GM12878 (cell line): ENCODE data around the gene IP6K3. TPM values are rescaled to one million over a fixed set of nuclear protein-coding genes. Genes with fewer than 3 reads are reported as not detected.

Experiments
- ATAC-seq: fragments of 200-7000 bp; cut with Tn5 transposase; 3 replicates; pipeline ENCODE4 v1.9.1; 2020; ENCODE audit warnings: mild to moderate bottlenecking, moderate library complexity
- BruUV-seq: library from RNA; stranded (reverse); fragments of 400-500 nt; replicated peaks from 2 replicates; lab custom pipeline; 2021; lab: Mats Ljungman, UMichigan
- CTCF ChIA-PET: fragments of 300-600 bp; sonication (Branson Sonifier 250); formaldehyde crosslinking; extraction: SDS; loops from one replicate; lab custom pipeline; 2021; ENCODE audit warnings: inconsistent platforms; lab: Yijun Ruan, JAX
- POLR2A ChIA-PET: fragments of 350-600 bp; formaldehyde crosslinking; extraction: SDS; loops from one replicate; lab custom pipeline; 2021; ENCODE audit warnings: inconsistent platforms; lab: Charles Lee
- RAD21 ChIA-PET: fragments of 300-600 bp; sonication (Branson Sonifier 250); formaldehyde crosslinking; loops from one replicate; lab custom pipeline; 2023; ENCODE audit warnings: antibody characterized with exemption; ENCODE audit not compliant: unreplicated experiment; lab: Charles Lee
- SMC1A ChIA-PET: fragments of 300-600 bp; sonication (Branson Sonifier 250); formaldehyde crosslinking; loops from one replicate; lab custom pipeline; 2023; ENCODE audit not compliant: unreplicated experiment, uncharacterized antibody; lab: Charles Lee
- DNase-seq: peaks from one replicate; pipeline ENCODE4 v3.0.0-alpha.2; 2011; ENCODE audit warnings: low read depth, low spot score
- FAIRE-seq: peaks from 3 replicates; lab custom pipeline; 2011; peaks lifted over from hg19 to GRCh38; lab: Jason Lieb, UNC
- H2AFZ ChIP-seq: 2 replicates; pipeline ENCODE4 v1.6.0; 2011; ENCODE audit warnings: low read depth, low read length, control low read depth; ENCODE audit not compliant: control insufficient read depth
- H3K27ac ChIP-seq: 2 replicates; pipeline ENCODE4 v1.5.1; 2011; ENCODE audit warnings: control low read depth; ENCODE audit not compliant: control insufficient read depth, insufficient read depth
- H3K27me3 ChIP-seq, 2 experiments: replicated peaks in 1 of 2; 2 replicates each; pipeline versions ENCODE4 v1.6.0 to v1.6.1; 2011; ENCODE audit warnings: low read length in 1 of 2; ENCODE audit not compliant: control insufficient read depth in 2 of 2, insufficient read depth in 2 of 2
- H3K36me3 ChIP-seq, 2 experiments: 2 replicates each; pipeline ENCODE4 v1.5.1; 2011; ENCODE audit warnings: low read length in 1 of 2; ENCODE audit not compliant: control insufficient read depth in 2 of 2, insufficient read depth in 2 of 2
- H3K4me1 ChIP-seq: 2 replicates; pipeline ENCODE4 v1.6.1; 2011; ENCODE audit warnings: mild to moderate bottlenecking, low read length, moderate library complexity, mixed read lengths; ENCODE audit not compliant: control insufficient read depth, insufficient read depth
- H3K4me2 ChIP-seq: 2 replicates; pipeline ENCODE4 v1.6.0; 2011; ENCODE audit warnings: control low read depth; ENCODE audit not compliant: control insufficient read depth, insufficient read depth
- H3K4me3 ChIP-seq: fragments of 200-600 bp; sonication (generic); 2 replicates; pipeline ENCODE4 v1.5.1; 2016
- H3K79me2 ChIP-seq: 2 replicates; pipeline ENCODE4 v1.6.0; 2011; ENCODE audit warnings: low read length; ENCODE audit not compliant: control insufficient read depth, insufficient read depth
- H3K9ac ChIP-seq: 2 replicates; pipeline ENCODE4 v1.8.0; 2011; ENCODE audit warnings: low read length, control low read depth, mixed read lengths; ENCODE audit not compliant: control insufficient read depth, insufficient read depth
- H3K9me3 ChIP-seq: replicated peaks from 3 replicates; pipeline ENCODE4 v1.5.1; 2011; ENCODE audit warnings: mild to moderate bottlenecking, low read length; ENCODE audit not compliant: control insufficient read depth, insufficient read depth
- H4K20me1 ChIP-seq: 2 replicates; pipeline ENCODE4 v1.6.0; 2011; ENCODE audit not compliant: control insufficient read depth, insufficient read depth
- CBX3 ChIP-seq: fragments of 200-600 bp; sonication (generic); IDR thresholded peaks from 2 replicates; pipeline ENCODE4 v1.6.1; 2016; ENCODE audit warnings: low read depth, borderline replicate concordance
- CHD4 ChIP-seq: fragments of 200-600 bp; sonication (generic); IDR thresholded peaks from 2 replicates; pipeline ENCODE4 v1.6.1; 2016; ENCODE audit warnings: mild to moderate bottlenecking
- ESRRA ChIP-seq: IDR thresholded peaks from 2 replicates; pipeline ENCODE4 v1.6.1; 2012; ENCODE audit warnings: mild to moderate bottlenecking, low read length, improper control_type of control experiment
- JUNB ChIP-seq: IDR thresholded peaks from 2 replicates; pipeline ENCODE4 v1.6.1; 2016; ENCODE audit warnings: antibody characterized with exemption, mild to moderate bottlenecking
- JUND ChIP-seq: IDR thresholded peaks from 2 replicates; pipeline ENCODE4 v1.6.1; 2012; ENCODE audit warnings: low read depth, mild to moderate bottlenecking, low read length, improper control_type of control experiment, moderate library complexity
- RUNX3 ChIP-seq: IDR thresholded peaks from 2 replicates; pipeline ENCODE4 v1.6.1; 2012; ENCODE audit warnings: low read length, inconsistent platforms
- WGBS: methylation state at CpG from one replicate; pipeline ENCODE4 v1.1.6; 2016; ENCODE audit warnings: low lambda C conversion rate; ENCODE audit not compliant: insufficient replicate concordance, insufficient coverage; ENCODE audit errors: missing lambda C conversion rate; 5-methylcytosine and 5-hydroxymethylcytosine counted together
- in situ Hi-C: fragments of 300-500 bp; cut with MboI; formaldehyde crosslinking; loops from 9 replicates; pipeline ENCODE4 v1.14.3; 2018; ENCODE audit warnings: mixed read lengths
- intact Hi-C: fragments of 100-400 bp; cut with micrococcal nuclease; formaldehyde crosslinking; loops from one replicate; pipeline ENCODE4 v1.14.2; 2022; ENCODE audit not compliant: unreplicated experiment
- polyA plus RNA-seq, 11 experiments: library from polyadenylated mRNA; depleted of rRNA in 4 of 11; unstranded in 6 of 11; stranded (reverse) in 5 of 11; fragments of >200 nt; fragmentation: Nextera tagmentation in 4 of 11; fragmentation: Illumina TruSeq in 1 of 11; extraction: Ambion mirVana in 4 of 11; extraction: Trizol in 1 of 11; gene quantifications; 1 replicate in 1 of 11; 2 replicates in 10 of 11; pipeline versions ENCODE4 v1.2.1 to v1.2.3, GENCODE V29; 2011 to 2016; ENCODE audit warnings: inconsistent platforms in 2 of 11, missing spikeins in 2 of 11, low read depth in 1 of 11
- total RNA-seq, 4 experiments: library from RNA; depleted of rRNA in 3 of 4; stranded (reverse); fragments of >200 nt in 3 of 4; fragmentation: Illumina TruSeq in 1 of 4; extraction: Trizol in 1 of 4; gene quantifications; 2 replicates each; pipeline versions ENCODE4 v1.2.1 to v1.2.3, GENCODE V29; 2013 to 2021

The IP6K3 gene
- total and polyA plus RNA-seq, 10 of the 15 experiments (the other 5 are each of a cell fraction or from before 2014, with no cell fraction given), result 0.02 to 0.15 (median 0.09) TPM; not detected in 7

DNA sequence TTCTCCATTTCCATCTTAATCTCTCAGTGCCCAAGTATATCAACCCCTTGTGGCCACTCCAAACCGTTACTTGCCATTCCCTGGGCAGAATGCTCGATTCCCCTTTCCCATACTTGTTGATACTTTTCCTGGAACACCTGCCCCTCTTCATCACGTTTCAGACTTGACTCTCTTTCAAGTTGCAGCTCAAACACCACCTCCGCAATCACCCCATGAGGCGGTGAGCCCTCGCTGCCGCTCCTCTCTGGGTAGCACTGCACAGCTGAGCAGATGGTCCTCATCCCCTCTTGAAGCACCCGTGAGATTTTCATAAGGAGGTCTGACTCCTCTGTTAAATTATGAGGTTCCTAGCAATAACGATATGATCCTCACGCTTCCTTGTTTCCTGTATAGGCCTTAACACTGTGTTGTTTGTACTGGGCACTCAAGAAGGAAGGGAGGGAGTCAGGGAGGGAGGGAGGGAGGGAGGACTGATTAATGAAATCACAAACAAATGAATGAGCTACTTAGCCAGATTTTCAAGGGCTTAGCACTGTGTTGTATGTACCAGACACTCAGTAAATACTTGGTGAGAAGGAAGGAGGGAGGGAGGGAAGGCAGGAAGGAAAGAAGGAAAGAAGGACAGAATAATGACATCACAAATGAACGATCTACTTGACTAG lies 27.2 kb downstream of the IP6K3 start (continued):
- no peak for TF ChIP-seq CBX3
- TF ChIP-seq JUND, result no peak
- TF ChIP-seq, all 136 proteins: peak for 0

DNA sequence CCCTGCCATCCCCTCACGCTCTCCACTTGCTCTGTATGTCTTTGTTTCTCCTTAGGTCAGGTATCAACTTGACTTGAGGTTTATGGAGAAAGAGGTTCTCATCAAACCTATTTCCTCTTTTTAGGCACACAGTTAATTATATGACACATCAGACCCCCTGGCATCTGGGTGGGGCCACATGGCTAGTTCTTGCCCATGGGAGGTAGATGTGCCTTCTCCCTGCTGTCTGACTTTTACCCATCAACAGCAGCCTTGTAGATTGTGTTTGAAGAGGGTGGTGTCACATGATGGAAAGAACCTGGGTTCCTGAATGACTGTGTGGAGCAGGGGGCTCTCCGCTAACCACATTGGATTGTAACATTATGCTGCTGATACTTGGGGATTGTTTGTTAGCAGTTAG lies 28.0 kb downstream of the IP6K3 start:
- peaks cover 12% of the 10 kb centered on the region for H3K4me1 ChIP-seq
- FAIRE-seq (no peak), ATAC-seq (peak; percentile 27)
- BruUV-seq, result no TSS peak
- ChIA-PET CTCF (interaction anchor here (0.9 kb wide), 1 partner anchor 8 kb away, joined by 3 read pairs; the partner anchor contains the start of gene UQCC2), POLR2A (no interaction called here)
- TF ChIP-seq ESRRA, result no peak
- TF ChIP-seq CHD4, result no peak
- TF ChIP-seq JUNB, result 0 out of 2 replicates have a peak, but pooled peaks have one; percentile 9
- peak; percentile 50 for TF ChIP-seq RUNX3
- TF ChIP-seq, all 136 proteins: peak for 2
- no peaks in the 10 kb centered on the region for H3K9me3 ChIP-seq
- ChIA-PET RAD21 (no interaction called here), SMC1A (no interaction called here)
- no peak overlapping the region for H3K4me3 ChIP-seq
- peaks cover 4 to 6% of the 10 kb centered on the region in 2 experiments; a peak in 2 of 4 replicates for H3K27me3 ChIP-seq
- no peak overlapping the region for H3K4me2 ChIP-seq
- no peak overlapping the region for H2AFZ ChIP-seq
- H3K36me3 ChIP-seq, result no peaks in the 10 kb centered on the region; a peak in 1 of 4 replicates
- H3K9ac ChIP-seq, result no peak overlapping the region
- no peak for DNase-seq
- in situ Hi-C loops (no loop called here), intact Hi-C loops (no loop called here)
- 57% methylated on average over 2 of the region's 2 CpGs for WGBS
- no peaks in the 10 kb centered on the region for H3K79me2 ChIP-seq
- no peak overlapping the region for H3K27ac ChIP-seq
- H4K20me1 ChIP-seq, result no peaks in the 10 kb centered on the region
